GM21786 (cell line): ENCODE data around the gene SCN4B.
"Not testable (repeated sequence)": the region's sequence is repeated elsewhere in the genome, so short reads cannot be mapped to it uniquely, and the experiment has no call there.

ENCODE experiments used
- ATAC-seq: cut with Tn5 transposase; IDR thresholded peaks from one replicate; pipeline ENCODE4 v1.9.1; 2021; ENCODE audit not compliant: unreplicated experiment

SCN4B gene

GRCh38 chr11:118152552-118153471 is at the start of gene SCN4B:
Gene SCN4B, minus strand, starts transcription at chr11:118152823. Its CDS starts 150 bp downstream, at chr11:118152673.
- ATAC-seq: no peak

- ATAC-seq: no peak
Observed at GRCh38 chr11:118201966-118202365, 49.3 kb upstream of the SCN4B start.

- ATAC-seq: no peak
Observed at GRCh38 chr11:118200901-118201680, 48.5 kb upstream of the SCN4B start.

GRCh38 chr11:118200497-118200896 is 47.9 kb upstream of the SCN4B start:
- no peak for ATAC-seq

GRCh38 chr11:118199135-118199534 is 46.5 kb upstream of the SCN4B start:
- ATAC-seq: no peak

GRCh38 chr11:118198370-118198769 is 45.7 kb upstream of the SCN4B start:
- no peak for ATAC-seq

GRCh38 chr11:118194835-118195627 is 42.4 kb upstream of the SCN4B start:
- no peak for ATAC-seq

GRCh38 chr11:118193910-118194566 is 41.4 kb upstream of the SCN4B start:
- ATAC-seq: no peak

GRCh38 chr11:118192817-118193216 is 40.2 kb upstream of the SCN4B start:
- ATAC-seq: not testable (repeated sequence)

GRCh38 chr11:118190942-118191506 is 38.4 kb upstream of the SCN4B start:
- ATAC-seq: not testable (repeated sequence)

- no peak for ATAC-seq
Observed at GRCh38 chr11:118186346-118187107, 33.9 kb upstream of the SCN4B start.

GRCh38 chr11:118184784-118185579 is 32.4 kb upstream of the SCN4B start:
- no peak for ATAC-seq

GRCh38 chr11:118183691-118184090 is 31.1 kb upstream of the SCN4B start:
- ATAC-seq: not testable (repeated sequence)

GRCh38 chr11:118180300-118180703 is 27.7 kb upstream of the SCN4B start:
- no peak for ATAC-seq

- no peak for ATAC-seq
Observed at GRCh38 chr11:118176778-118177134, 24.1 kb upstream of the SCN4B start.

GRCh38 chr11:118175993-118176777 is 23.6 kb upstream of the SCN4B start, which contains the start of gene SCN2B:
Gene SCN2B, minus strand, starts transcription at chr11:118176639. Its CDS starts 208 bp downstream, at chr11:118176431.
- ATAC-seq: no peak

- ATAC-seq: no peak
Observed at GRCh38 chr11:118175031-118175992, 22.7 kb upstream of the SCN4B start.
